Kidney tubule cell (primary cell): Measurements from ENCODE around the gene ASPRV1.
A peak's percentile ranks its signal among the peaks of the same experiment; 100 is the strongest.
"Not testable (repeated sequence)": the region's sequence is repeated elsewhere in the genome, so short reads cannot be mapped to it uniquely, and the experiment has no call there.

ENCODE experiments used
- DNase-seq: peaks from one replicate; pipeline ENCODE4 v3.0.0-alpha.2; 2018; ENCODE audit warnings: low spot score

The ASPRV1 gene

GRCh38 chr2:69960821-69961220 is 610 bp downstream of the ASPRV1 start:
- no peak for DNase-seq

- no peak for DNase-seq
Measured at GRCh38 chr2:69959425-69959824, 2.0 kb downstream of the ASPRV1 start.

- DNase-seq: no peak
Measured at GRCh38 chr2:69958480-69958879, 3.0 kb downstream of the ASPRV1 start.

GRCh38 chr2:69957965-69958364 is 3.5 kb downstream of the ASPRV1 start:
- no peak for DNase-seq

- no peak for DNase-seq
Measured at GRCh38 chr2:69956475-69956979, 4.9 kb downstream of the ASPRV1 start.

GRCh38 chr2:69955029-69955428 is 6.4 kb downstream of the ASPRV1 start:
- no peak for DNase-seq

- no peak for DNase-seq
Measured at GRCh38 chr2:69954084-69954483, 7.3 kb downstream of the ASPRV1 start.

- no peak for DNase-seq
Measured at GRCh38 chr2:69952336-69953115, 8.9 kb downstream of the ASPRV1 start.

GRCh38 chr2:69950671-69951070 is 10.8 kb downstream of the ASPRV1 start:
- not testable (repeated sequence) for DNase-seq

GRCh38 chr2:69950241-69950640 is 11.2 kb downstream of the ASPRV1 start:
- DNase-seq: no peak

- DNase-seq: no peak
Measured at GRCh38 chr2:69948963-69949645, 12.3 kb downstream of the ASPRV1 start.

- DNase-seq: no peak
Measured at GRCh38 chr2:69948032-69948962, 13.1 kb downstream of the ASPRV1 start.

- no peak for DNase-seq
Measured at GRCh38 chr2:69947325-69947931, 14.0 kb downstream of the ASPRV1 start.

- DNase-seq: peak; percentile 72
Measured at GRCh38 chr2:69946351-69947324, 14.8 kb downstream of the ASPRV1 start.

- DNase-seq: no peak
Measured at GRCh38 chr2:69945941-69946340, 15.5 kb downstream of the ASPRV1 start.

GRCh38 chr2:69945441-69945840 is 16.0 kb downstream of the ASPRV1 start:
- no peak for DNase-seq

GRCh38 chr2:69944756-69945155 is 16.7 kb downstream of the ASPRV1 start:
- DNase-seq: no peak

- no peak for DNase-seq
Measured at GRCh38 chr2:69943843-69944525, 17.4 kb downstream of the ASPRV1 start.

- no peak for DNase-seq
Measured at GRCh38 chr2:69943000-69943842, 18.2 kb downstream of the ASPRV1 start.
